ENCODE results near the gene TULP4.
"Not testable (repeated sequence)": the region's sequence is repeated elsewhere in the genome, so short reads cannot be mapped to it uniquely, and the experiment has no call there.

Gene TULP4

DNA sequence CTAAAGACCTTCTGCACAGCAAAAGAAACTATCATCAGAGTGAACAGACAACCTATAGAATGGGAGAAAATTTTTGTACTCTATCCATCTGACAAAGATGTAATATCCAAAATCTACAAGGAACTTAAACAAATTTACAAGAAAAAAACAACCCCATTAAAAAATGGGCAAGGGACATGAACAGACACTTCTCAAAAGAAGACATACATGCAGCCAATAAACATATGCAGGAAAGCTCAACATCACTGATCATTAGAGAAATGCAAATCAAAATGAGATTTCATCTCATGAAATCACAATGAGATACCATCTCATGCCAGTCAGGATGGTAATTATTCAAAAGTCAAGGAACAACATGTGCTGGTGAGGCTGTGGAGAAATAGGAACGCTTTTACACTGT is 215.6 kb downstream of the TULP4 start:
- H3K27ac ChIP-seq (ENCODE audit: low read depth, low read length, severe bottlenecking); H3K36me3 ChIP-seq (ENCODE audit: control insufficient read depth, insufficient read depth, low read length); H3K9me3 ChIP-seq (ENCODE audit: control insufficient read depth, low read length); H3K4me1 ChIP-seq (ENCODE audit: control insufficient read depth, insufficient read depth, low read length, poor library complexity, severe bottlenecking); H3K4me3 ChIP-seq (ENCODE audit: extremely low read depth, insufficient read depth, low read length, poor library complexity, severe bottlenecking): not testable (repeated sequence)
- 100% methylated on average over 1 of the region's 1 CpG; no CpG with 5 or more reads in 1 of the 2 experiments for WGBS, 2 experiments (ENCODE audit: insufficient coverage in 2 of 2)

DNA sequence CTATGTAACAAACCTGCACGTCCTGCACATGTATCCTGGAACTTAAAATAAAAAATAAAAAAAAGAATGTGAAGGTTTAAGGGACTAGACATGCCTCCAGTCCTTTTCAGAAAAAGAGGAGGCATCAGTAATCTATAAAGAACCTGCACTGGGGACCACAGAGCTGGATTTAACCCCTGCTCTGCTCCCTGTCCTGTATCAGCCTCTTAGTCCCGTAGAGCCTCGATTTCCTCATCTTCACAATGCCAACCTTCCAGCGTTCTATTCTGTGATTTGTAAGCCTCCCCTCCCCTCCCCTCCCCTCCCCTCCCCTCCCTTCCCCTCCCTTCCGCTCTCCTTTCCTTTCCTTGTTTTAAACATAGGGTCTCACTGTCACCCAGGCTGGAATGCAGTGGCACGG is 216.6 kb downstream of the TULP4 start:
- H3K4me1 ChIP-seq (ENCODE audit: control insufficient read depth, insufficient read depth, low read length, poor library complexity, severe bottlenecking) = no peaks in the 10 kb centered on the region
- WGBS, 2 experiments (ENCODE audit: insufficient coverage in 2 of 2) = 80% methylated on average over 4 of the region's 6 CpGs; no CpG with 5 or more reads in 1 of the 2 experiments
- H3K36me3 ChIP-seq (ENCODE audit: control insufficient read depth, insufficient read depth, low read length) = no peaks in the 10 kb centered on the region
- peaks cover 4% of the 10 kb centered on the region for H3K9me3 ChIP-seq (ENCODE audit: control insufficient read depth, low read length)
- no peak overlapping the region for H3K4me3 ChIP-seq (ENCODE audit: extremely low read depth, insufficient read depth, low read length, poor library complexity, severe bottlenecking)
- no peak overlapping the region for H3K27ac ChIP-seq (ENCODE audit: low read depth, low read length, severe bottlenecking)

DNA sequence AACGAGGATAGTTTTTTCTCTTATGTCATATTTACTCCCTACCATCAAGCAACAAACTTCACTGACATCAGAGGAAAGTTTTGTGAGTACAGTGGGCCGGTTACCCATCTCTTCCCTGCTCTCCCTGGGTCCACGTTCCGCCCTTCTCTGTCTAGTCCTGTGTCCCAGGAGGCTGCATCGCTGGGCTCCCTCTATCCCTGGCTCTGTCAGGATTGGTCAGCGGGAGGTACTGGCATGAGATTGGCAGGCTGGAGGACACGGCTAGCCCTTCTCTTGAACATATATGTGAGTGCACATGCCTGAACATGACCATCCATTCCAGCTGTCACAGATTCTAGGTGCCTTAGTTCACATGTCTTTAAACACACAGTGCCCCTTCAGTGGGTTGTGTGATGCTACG is 217.4 kb downstream of the TULP4 start:
- Histone ChIP-seq H3K9me3 (ENCODE audit: control insufficient read depth, low read length) (peaks cover 4% of the 10 kb centered on the region), H3K36me3 (ENCODE audit: control insufficient read depth, insufficient read depth, low read length) (no peaks in the 10 kb centered on the region), H3K27ac (ENCODE audit: low read depth, low read length, severe bottlenecking) (no peak overlapping the region), H3K4me1 (ENCODE audit: control insufficient read depth, insufficient read depth, low read length, poor library complexity, severe bottlenecking) (no peaks in the 10 kb centered on the region), H3K4me3 (ENCODE audit: extremely low read depth, insufficient read depth, low read length, poor library complexity, severe bottlenecking) (no peak overlapping the region)
- WGBS, 2 experiments (ENCODE audit: insufficient coverage in 2 of 2) = 83 to 90% methylated on average over 6 to 7 of the region's 8 CpGs

GRCh38 chr6:158531566-158531965 is 219.3 kb downstream of the TULP4 start:
- no peaks in the 10 kb centered on the region for H3K36me3 ChIP-seq (ENCODE audit: control insufficient read depth, insufficient read depth, low read length)

GRCh38 chr6:158531970-158532369 is 219.7 kb downstream of the TULP4 start:
- peaks cover 4% of the 10 kb centered on the region for H3K9me3 ChIP-seq (ENCODE audit: control insufficient read depth, low read length)
- H3K4me1 ChIP-seq (ENCODE audit: control insufficient read depth, insufficient read depth, low read length, poor library complexity, severe bottlenecking) = no peaks in the 10 kb centered on the region
- no peaks in the 10 kb centered on the region for H3K36me3 ChIP-seq (ENCODE audit: control insufficient read depth, insufficient read depth, low read length)
- no peak overlapping the region for H3K27ac ChIP-seq (ENCODE audit: low read depth, low read length, severe bottlenecking)
- no peak overlapping the region for H3K4me3 ChIP-seq (ENCODE audit: extremely low read depth, insufficient read depth, low read length, poor library complexity, severe bottlenecking)
- 100% methylated on average over 1 of the region's 2 CpGs for WGBS, 2 experiments (ENCODE audit: insufficient coverage in 2 of 2)

More at GRCh38 chr6:158531566-158531965, 219.3 kb downstream of the TULP4 start:
- no peaks in the 10 kb centered on the region for H3K4me1 ChIP-seq (ENCODE audit: control insufficient read depth, insufficient read depth, low read length, poor library complexity, severe bottlenecking)
- H3K27ac ChIP-seq (ENCODE audit: low read depth, low read length, severe bottlenecking) = no peak overlapping the region
- peaks cover 4% of the 10 kb centered on the region for H3K9me3 ChIP-seq (ENCODE audit: control insufficient read depth, low read length)
- 82 to 92% methylated on average over 4 of the region's 4 CpGs for WGBS, 2 experiments (ENCODE audit: insufficient coverage in 2 of 2)
- no peak overlapping the region for H3K4me3 ChIP-seq (ENCODE audit: extremely low read depth, insufficient read depth, low read length, poor library complexity, severe bottlenecking)

DNA sequence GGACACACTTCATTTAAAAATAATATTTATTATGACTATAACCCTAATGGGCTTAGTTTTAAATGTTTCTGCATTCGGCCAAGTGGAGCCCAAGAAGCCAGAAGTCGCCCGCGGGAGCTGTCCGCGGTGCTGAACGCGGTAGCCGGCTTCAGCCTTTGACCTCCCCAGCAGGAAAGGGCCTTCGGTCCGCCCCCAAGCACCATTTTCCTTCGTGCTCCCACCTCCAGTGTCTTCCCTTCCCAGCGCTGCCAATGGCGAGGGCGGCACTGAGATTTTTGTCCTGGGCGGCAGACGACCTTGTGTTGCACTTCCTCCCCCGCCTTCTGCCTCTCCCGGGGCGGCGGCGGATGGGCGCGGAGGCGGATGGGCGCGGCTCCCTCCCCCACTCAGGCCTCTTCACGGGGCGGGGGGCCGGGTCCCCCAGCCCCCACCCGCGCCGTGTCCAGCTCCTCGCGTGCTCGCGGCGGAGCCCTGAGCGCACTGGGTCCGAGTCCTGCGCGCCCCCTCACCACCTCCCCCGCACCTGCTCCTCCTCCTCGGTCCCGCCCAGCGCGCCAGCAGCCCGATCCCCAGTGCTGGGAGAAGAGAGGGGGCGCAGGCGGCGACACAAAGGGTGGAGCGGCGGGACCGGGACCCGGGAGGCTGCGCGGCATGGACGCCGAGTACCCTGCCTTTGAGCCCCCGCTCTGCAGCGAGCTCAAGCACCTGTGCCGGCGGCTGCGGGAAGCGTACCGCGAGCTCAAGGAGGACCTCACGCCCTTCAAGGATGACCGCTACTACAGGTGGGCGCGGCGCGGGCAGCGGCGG is 224.0 kb downstream of the TULP4 start:
- no peaks in the 10 kb centered on the region for H3K4me1 ChIP-seq (ENCODE audit: control insufficient read depth, insufficient read depth, low read length, poor library complexity, severe bottlenecking)
- H3K36me3 ChIP-seq (ENCODE audit: control insufficient read depth, insufficient read depth, low read length) = no peaks in the 10 kb centered on the region
- H3K4me3 ChIP-seq (ENCODE audit: extremely low read depth, insufficient read depth, low read length, poor library complexity, severe bottlenecking) = peak overlapping the region; percentile 51
- H3K27ac ChIP-seq (ENCODE audit: low read depth, low read length, severe bottlenecking) = no peak overlapping the region
- WGBS, 2 experiments (ENCODE audit: insufficient coverage in 2 of 2) = 0 to 1% methylated on average over 51 to 54 of the region's 75 CpGs
- no peaks in the 10 kb centered on the region for H3K9me3 ChIP-seq (ENCODE audit: control insufficient read depth, low read length)

GRCh38 chr6:158536891-158537798 is 224.9 kb downstream of the TULP4 start:
- peak overlapping the region; percentile 51 for H3K4me3 ChIP-seq (ENCODE audit: extremely low read depth, insufficient read depth, low read length, poor library complexity, severe bottlenecking)
- H3K9me3 ChIP-seq (ENCODE audit: control insufficient read depth, low read length) = no peaks in the 10 kb centered on the region
- whole genome bisulfite sequencing, 2 experiments (ENCODE audit: insufficient coverage in 2 of 2) = 1 to 4% methylated on average over 43 to 46 of the region's 94 CpGs
- no peaks in the 10 kb centered on the region for H3K36me3 ChIP-seq (ENCODE audit: control insufficient read depth, insufficient read depth, low read length)
- no peaks in the 10 kb centered on the region for H3K4me1 ChIP-seq (ENCODE audit: control insufficient read depth, insufficient read depth, low read length, poor library complexity, severe bottlenecking)
- no peak overlapping the region for H3K27ac ChIP-seq (ENCODE audit: low read depth, low read length, severe bottlenecking)

- Histone ChIP-seq H3K4me3 (ENCODE audit: extremely low read depth, insufficient read depth, low read length, poor library complexity, severe bottlenecking) (no peak overlapping the region), H3K27ac (ENCODE audit: low read depth, low read length, severe bottlenecking) (no peak overlapping the region), H3K4me1 (ENCODE audit: control insufficient read depth, insufficient read depth, low read length, poor library complexity, severe bottlenecking) (no peaks in the 10 kb centered on the region), H3K36me3 (ENCODE audit: control insufficient read depth, insufficient read depth, low read length) (no peaks in the 10 kb centered on the region), H3K9me3 (ENCODE audit: control insufficient read depth, low read length) (no peaks in the 10 kb centered on the region)
- WGBS, 2 experiments (ENCODE audit: insufficient coverage in 2 of 2) = 79% methylated on average over 2 of the region's 2 CpGs
These were observed 226.5 kb downstream of the TULP4 start for GRCh38 chr6:158538741-158539140.

DNA sequence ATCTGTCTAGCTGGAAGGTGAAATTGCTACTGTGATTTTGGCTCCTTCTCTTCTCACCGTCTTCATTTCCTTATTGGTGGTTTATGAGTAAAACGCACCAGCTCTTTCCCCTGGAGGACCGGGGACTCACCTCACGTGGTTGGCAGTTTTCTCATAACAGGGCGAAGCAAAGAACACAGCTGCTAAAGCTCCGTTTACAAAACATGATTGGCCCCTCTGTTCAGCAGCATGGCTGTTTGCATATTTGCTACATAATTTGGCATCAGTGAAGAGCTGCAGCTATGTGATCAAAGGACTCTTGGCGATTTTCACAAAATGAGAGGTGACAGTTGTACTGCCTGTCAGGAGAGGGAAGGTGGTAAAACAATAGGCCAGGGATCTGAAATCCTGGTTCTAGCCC is 227.1 kb downstream of the TULP4 start:
- H3K36me3 ChIP-seq (ENCODE audit: control insufficient read depth, insufficient read depth, low read length) = no peaks in the 10 kb centered on the region
- no peaks in the 10 kb centered on the region for H3K4me1 ChIP-seq (ENCODE audit: control insufficient read depth, insufficient read depth, low read length, poor library complexity, severe bottlenecking)
- no peak overlapping the region for H3K27ac ChIP-seq (ENCODE audit: low read depth, low read length, severe bottlenecking)
- H3K9me3 ChIP-seq (ENCODE audit: control insufficient read depth, low read length) = no peaks in the 10 kb centered on the region
- H3K4me3 ChIP-seq (ENCODE audit: extremely low read depth, insufficient read depth, low read length, poor library complexity, severe bottlenecking) = no peak overlapping the region
- 89 to 96% methylated on average over 5 to 7 of the region's 7 CpGs for WGBS, 2 experiments (ENCODE audit: insufficient coverage in 2 of 2)

DNA sequence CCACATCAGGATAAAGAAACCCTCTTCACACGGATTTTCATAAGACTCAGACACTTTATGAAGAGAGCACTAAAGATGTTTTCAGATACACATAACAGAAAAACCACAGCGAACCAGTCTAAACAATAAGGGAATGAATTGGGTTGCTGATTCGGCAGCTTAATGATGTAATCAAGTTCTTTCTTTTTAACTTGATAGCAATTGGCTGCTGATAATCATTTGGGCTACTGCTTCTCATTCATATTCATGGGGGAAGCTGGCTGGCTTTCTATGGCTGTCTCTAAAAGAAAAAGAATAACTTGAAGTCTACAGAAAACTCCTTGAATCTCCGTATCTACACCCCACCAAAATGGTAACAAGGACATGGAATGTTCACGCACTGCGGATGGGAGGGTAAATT is 227.6 kb downstream of the TULP4 start:
- no peaks in the 10 kb centered on the region for H3K4me1 ChIP-seq (ENCODE audit: control insufficient read depth, insufficient read depth, low read length, poor library complexity, severe bottlenecking)
- H3K27ac ChIP-seq (ENCODE audit: low read depth, low read length, severe bottlenecking) = no peak overlapping the region
- H3K4me3 ChIP-seq (ENCODE audit: extremely low read depth, insufficient read depth, low read length, poor library complexity, severe bottlenecking) = no peak overlapping the region
- no peaks in the 10 kb centered on the region for H3K9me3 ChIP-seq (ENCODE audit: control insufficient read depth, low read length)
- no peaks in the 10 kb centered on the region for H3K36me3 ChIP-seq (ENCODE audit: control insufficient read depth, insufficient read depth, low read length)
- no CpG with 5 or more reads among the region's 6 CpGs for WGBS, 2 experiments (ENCODE audit: insufficient coverage in 2 of 2)
